SK-N-SH treated with all-trans-retinoic acid at 6 μM for 48 hours (cell line): ENCODE data around the gene RAPGEF1.

Source experiments
- ATAC-seq: fragments of 200-7000 bp; cut with Tn5 transposase; 3 replicates; pipeline ENCODE4 v1.9.1; 2020; ENCODE audit warnings: mild to moderate bottlenecking, moderate library complexity
- ARNTL ChIP-seq: fragments of 450-650 bp; formaldehyde crosslinking; IDR thresholded peaks from 2 replicates; pipeline ENCODE4 v1.5.0; 2020; ENCODE audit warnings: low read depth, mild to moderate bottlenecking, moderate library complexity, borderline replicate concordance
- BACH2 ChIP-seq: fragments of 250-450 bp; sonication (Bioruptor Pico); IDR thresholded peaks from 2 replicates; pipeline ENCODE4 v1.9.0; 2021; ENCODE audit warnings: mild to moderate bottlenecking, borderline replicate concordance
- CSDC2 ChIP-seq: fragments of 250-450 bp; sonication (Bioruptor Pico); IDR thresholded peaks from 2 replicates; pipeline ENCODE4 v1.5.0; 2020; ENCODE audit warnings: mild to moderate bottlenecking, moderate library complexity
- GLIS3 ChIP-seq: fragments of 250-450 bp; sonication (Bioruptor Pico); IDR thresholded peaks from 2 replicates; pipeline ENCODE4 v1.5.0; 2020; ENCODE audit warnings: mild to moderate bottlenecking, moderate library complexity
- ISL1 ChIP-seq: fragments of 250-450 bp; sonication (Bioruptor Pico); IDR thresholded peaks from 2 replicates; pipeline ENCODE4 v2.1.2; 2022; ENCODE audit warnings: mild to moderate bottlenecking, moderate library complexity
- OSR1 ChIP-seq: fragments of 250-450 bp; sonication (Bioruptor Pico); IDR thresholded peaks from 2 replicates; pipeline ENCODE4 v1.8.0; 2022; ENCODE audit warnings: moderate library complexity, mild to moderate bottlenecking, inconsistent platforms
- PPARA ChIP-seq: fragments of 250-450 bp; sonication (Bioruptor Pico); IDR thresholded peaks from 2 replicates; pipeline ENCODE4 v1.5.0; 2020; ENCODE audit warnings: mild to moderate bottlenecking, borderline replicate concordance
- RARB ChIP-seq: fragments of 250-450 bp; sonication (Bioruptor Pico); IDR thresholded peaks from 2 replicates; pipeline ENCODE4 v1.8.0; 2021; ENCODE audit warnings: mild to moderate bottlenecking, moderate library complexity
- SNAI2 ChIP-seq: fragments of 250-450 bp; sonication (Bioruptor Pico); IDR thresholded peaks from 2 replicates; pipeline ENCODE4 v1.5.0; 2020; ENCODE audit warnings: mild to moderate bottlenecking, moderate library complexity
- TCF4 ChIP-seq: fragments of 250-450 bp; sonication (Bioruptor Pico); IDR thresholded peaks from 2 replicates; pipeline ENCODE4 v1.8.0; 2021; ENCODE audit warnings: mild to moderate bottlenecking, moderate library complexity, borderline replicate concordance
- TOX ChIP-seq: fragments of 250-450 bp; sonication (Bioruptor Pico); IDR thresholded peaks from 2 replicates; pipeline ENCODE4 v1.8.0; 2021; ENCODE audit warnings: mild to moderate bottlenecking, moderate library complexity, borderline replicate concordance
- ZC3H10 ChIP-seq: fragments of 250-450 bp; sonication (Bioruptor Pico); IDR thresholded peaks from 2 replicates; pipeline ENCODE4 v1.5.1; 2021; ENCODE audit warnings: mild to moderate bottlenecking, moderate library complexity
- ZFP3 ChIP-seq: fragments of 250-450 bp; sonication (Bioruptor Pico); IDR thresholded peaks from 2 replicates; pipeline ENCODE4 v1.5.0; 2020; ENCODE audit warnings: mild to moderate bottlenecking, moderate library complexity
- ZFP30 ChIP-seq: fragments of 450-650 bp; formaldehyde crosslinking; IDR thresholded peaks from 2 replicates; pipeline ENCODE4 v1.5.0; 2022; ENCODE audit warnings: mild to moderate bottlenecking, moderate library complexity
- ZNF565 ChIP-seq: fragments of 450-650 bp; formaldehyde crosslinking; conservative IDR thresholded peaks from 2 replicates; pipeline ENCODE4 v1.5.0; 2020; ENCODE audit warnings: low read depth, mild to moderate bottlenecking, moderate library complexity
- ZNF70 ChIP-seq: fragments of 450-650 bp; formaldehyde crosslinking; IDR thresholded peaks from 2 replicates; pipeline ENCODE4 v1.5.0; 2020; ENCODE audit warnings: mild to moderate bottlenecking, moderate library complexity
- ZNF8 ChIP-seq: fragments of 450-650 bp; formaldehyde crosslinking; IDR thresholded peaks from 2 replicates; pipeline ENCODE4 v1.5.0; 2020; ENCODE audit warnings: mild to moderate bottlenecking, moderate library complexity
- TF ChIP-seq, protein P1 (sequence below): fragments of 250-450 bp; sonication (Bioruptor Pico); IDR thresholded peaks from 2 replicates; pipeline ENCODE4 v1.5.1; 2021; ENCODE audit warnings: mild to moderate bottlenecking, moderate library complexity
- TF ChIP-seq, protein P2 (sequence below): fragments of 250-450 bp; sonication (Bioruptor Pico); IDR thresholded peaks from 2 replicates; pipeline ENCODE4 v1.5.1; 2020; ENCODE audit warnings: low read depth, mild to moderate bottlenecking, moderate library complexity
- TF ChIP-seq, protein P3 (sequence below): fragments of 250-450 bp; sonication (Bioruptor Pico); IDR thresholded peaks from 2 replicates; pipeline ENCODE4 v1.8.0; 2021; ENCODE audit warnings: low read depth, mild to moderate bottlenecking, moderate library complexity, borderline replicate concordance
- TF ChIP-seq, protein P4 (sequence below): fragments of 250-450 bp; sonication (Bioruptor Pico); IDR thresholded peaks from 2 replicates; pipeline ENCODE4 v1.5.0; 2020; ENCODE audit warnings: mild to moderate bottlenecking, moderate library complexity

The RAPGEF1 gene

DNA sequence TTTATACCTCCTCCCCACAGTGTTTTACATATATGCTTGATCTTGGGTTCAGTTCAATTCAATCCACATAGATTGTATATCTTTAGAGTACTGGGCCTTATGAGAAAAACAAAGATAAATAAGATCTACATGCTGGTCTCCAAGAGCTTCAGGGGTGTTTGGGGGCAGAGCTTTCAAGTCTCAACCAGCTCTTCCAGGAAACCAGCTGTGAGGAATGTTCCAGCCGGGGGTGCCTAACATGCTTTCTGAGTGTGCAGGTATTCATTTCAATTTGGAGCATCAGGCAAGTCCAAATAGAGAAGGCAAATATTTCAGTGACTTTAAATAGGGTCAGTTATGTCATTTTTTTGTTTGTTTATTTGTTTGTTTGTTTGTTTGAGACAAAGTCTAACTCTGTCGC, 5.7 kb upstream of the RAPGEF1 start (continued):
- TF ChIP-seq, protein P1, sequence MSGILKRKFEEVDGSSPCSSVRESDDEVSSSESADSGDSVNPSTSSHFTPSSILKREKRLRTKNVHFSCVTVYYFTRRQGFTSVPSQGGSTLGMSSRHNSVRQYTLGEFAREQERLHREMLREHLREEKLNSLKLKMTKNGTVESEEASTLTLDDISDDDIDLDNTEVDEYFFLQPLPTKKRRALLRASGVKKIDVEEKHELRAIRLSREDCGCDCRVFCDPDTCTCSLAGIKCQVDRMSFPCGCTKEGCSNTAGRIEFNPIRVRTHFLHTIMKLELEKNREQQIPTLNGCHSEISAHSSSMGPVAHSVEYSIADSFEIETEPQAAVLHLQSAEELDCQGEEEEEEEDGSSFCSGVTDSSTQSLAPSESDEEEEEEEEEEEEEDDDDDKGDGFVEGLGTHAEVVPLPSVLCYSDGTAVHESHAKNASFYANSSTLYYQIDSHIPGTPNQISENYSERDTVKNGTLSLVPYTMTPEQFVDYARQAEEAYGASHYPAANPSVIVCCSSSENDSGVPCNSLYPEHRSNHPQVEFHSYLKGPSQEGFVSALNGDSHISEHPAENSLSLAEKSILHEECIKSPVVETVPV (CRISPR knock-in tag) = no peak
- no peak for TF ChIP-seq ARNTL (CRISPR knock-in tag)
- no peak for TF ChIP-seq TOX (CRISPR knock-in tag)

GRCh38 chr9:131744720-131745201, 4.9 kb upstream of the RAPGEF1 start:
- no peak for TF ChIP-seq BACH2 (CRISPR knock-in tag)
- no peak for TF ChIP-seq ZFP30 (CRISPR knock-in tag)
- TF ChIP-seq ISL1 (CRISPR knock-in tag) = no peak
- no peak for TF ChIP-seq CSDC2
- TF ChIP-seq, protein P1 (CRISPR knock-in tag) = no peak
- no peak for TF ChIP-seq TOX (CRISPR knock-in tag)
- TF ChIP-seq, protein P2, sequence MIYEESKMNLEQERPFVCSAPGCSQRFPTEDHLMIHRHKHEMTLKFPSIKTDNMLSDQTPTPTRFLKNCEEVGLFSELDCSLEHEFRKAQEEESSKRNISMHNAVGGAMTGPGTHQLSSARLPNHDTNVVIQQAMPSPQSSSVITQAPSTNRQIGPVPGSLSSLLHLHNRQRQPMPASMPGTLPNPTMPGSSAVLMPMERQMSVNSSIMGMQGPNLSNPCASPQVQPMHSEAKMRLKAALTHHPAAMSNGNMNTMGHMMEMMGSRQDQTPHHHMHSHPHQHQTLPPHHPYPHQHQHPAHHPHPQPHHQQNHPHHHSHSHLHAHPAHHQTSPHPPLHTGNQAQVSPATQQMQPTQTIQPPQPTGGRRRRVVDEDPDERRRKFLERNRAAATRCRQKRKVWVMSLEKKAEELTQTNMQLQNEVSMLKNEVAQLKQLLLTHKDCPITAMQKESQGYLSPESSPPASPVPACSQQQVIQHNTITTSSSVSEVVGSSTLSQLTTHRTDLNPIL (CRISPR knock-in tag) = no peak
- TF ChIP-seq, protein P3, sequence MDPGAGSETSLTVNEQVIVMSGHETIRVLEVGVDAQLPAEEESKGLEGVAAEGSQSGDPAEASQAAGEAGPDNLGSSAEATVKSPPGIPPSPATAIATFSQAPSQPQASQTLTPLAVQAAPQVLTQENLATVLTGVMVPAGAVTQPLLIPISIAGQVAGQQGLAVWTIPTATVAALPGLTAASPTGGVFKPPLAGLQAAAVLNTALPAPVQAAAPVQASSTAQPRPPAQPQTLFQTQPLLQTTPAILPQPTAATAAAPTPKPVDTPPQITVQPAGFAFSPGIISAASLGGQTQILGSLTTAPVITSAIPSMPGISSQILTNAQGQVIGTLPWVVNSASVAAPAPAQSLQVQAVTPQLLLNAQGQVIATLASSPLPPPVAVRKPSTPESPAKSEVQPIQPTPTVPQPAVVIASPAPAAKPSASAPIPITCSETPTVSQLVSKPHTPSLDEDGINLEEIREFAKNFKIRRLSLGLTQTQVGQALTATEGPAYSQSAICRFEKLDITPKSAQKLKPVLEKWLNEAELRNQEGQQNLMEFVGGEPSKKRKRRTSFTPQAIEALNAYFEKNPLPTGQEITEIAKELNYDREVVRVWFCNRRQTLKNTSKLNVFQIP (CRISPR knock-in tag) = no peak
- TF ChIP-seq ZFP3 (CRISPR knock-in tag) = no peak
- no peak for ATAC-seq

GRCh38 chr9:131744171-131744719, 4.4 kb upstream of the RAPGEF1 start:
- TF ChIP-seq RARB (no peak), PPARA (CRISPR knock-in tag) (no peak), TCF4 (CRISPR knock-in tag) (no peak), ARNTL (CRISPR knock-in tag) (no peak), ZNF8 (no peak), SNAI2 (CRISPR knock-in tag) (no peak), ZNF70 (CRISPR knock-in tag) (no peak), ZFP3 (CRISPR knock-in tag) (no peak), OSR1 (CRISPR knock-in tag) (no peak), BACH2 (CRISPR knock-in tag) (no peak), ZNF565 (CRISPR knock-in tag) (no peak), ZFP30 (CRISPR knock-in tag) (no peak), TOX (CRISPR knock-in tag) (no peak)
- TF ChIP-seq, protein P4, sequence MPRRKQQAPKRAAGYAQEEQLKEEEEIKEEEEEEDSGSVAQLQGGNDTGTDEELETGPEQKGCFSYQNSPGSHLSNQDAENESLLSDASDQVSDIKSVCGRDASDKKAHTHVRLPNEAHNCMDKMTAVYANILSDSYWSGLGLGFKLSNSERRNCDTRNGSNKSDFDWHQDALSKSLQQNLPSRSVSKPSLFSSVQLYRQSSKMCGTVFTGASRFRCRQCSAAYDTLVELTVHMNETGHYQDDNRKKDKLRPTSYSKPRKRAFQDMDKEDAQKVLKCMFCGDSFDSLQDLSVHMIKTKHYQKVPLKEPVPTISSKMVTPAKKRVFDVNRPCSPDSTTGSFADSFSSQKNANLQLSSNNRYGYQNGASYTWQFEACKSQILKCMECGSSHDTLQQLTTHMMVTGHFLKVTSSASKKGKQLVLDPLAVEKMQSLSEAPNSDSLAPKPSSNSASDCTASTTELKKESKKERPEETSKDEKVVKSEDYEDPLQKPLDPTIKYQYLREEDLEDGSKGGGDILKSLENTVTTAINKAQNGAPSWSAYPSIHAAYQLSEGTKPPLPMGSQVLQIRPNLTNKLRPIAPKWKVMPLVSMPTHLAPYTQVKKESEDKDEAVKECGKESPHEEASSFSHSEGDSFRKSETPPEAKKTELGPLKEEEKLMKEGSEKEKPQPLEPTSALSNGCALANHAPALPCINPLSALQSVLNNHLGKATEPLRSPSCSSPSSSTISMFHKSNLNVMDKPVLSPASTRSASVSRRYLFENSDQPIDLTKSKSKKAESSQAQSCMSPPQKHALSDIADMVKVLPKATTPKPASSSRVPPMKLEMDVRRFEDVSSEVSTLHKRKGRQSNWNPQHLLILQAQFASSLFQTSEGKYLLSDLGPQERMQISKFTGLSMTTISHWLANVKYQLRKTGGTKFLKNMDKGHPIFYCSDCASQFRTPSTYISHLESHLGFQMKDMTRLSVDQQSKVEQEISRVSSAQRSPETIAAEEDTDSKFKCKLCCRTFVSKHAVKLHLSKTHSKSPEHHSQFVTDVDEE (CRISPR knock-in tag) = no peak

GRCh38 chr9:131743501-131743900, 3.6 kb upstream of the RAPGEF1 start:
- ATAC-seq = no peak
- no peak for TF ChIP-seq RARB
- no peak for TF ChIP-seq ZC3H10 (CRISPR knock-in tag)
- no peak for TF ChIP-seq CSDC2
- TF ChIP-seq ZNF70 (CRISPR knock-in tag) = no peak
- no peak for TF ChIP-seq ZNF565 (CRISPR knock-in tag)
- no peak for TF ChIP-seq TOX (CRISPR knock-in tag)
- TF ChIP-seq, protein P4 (CRISPR knock-in tag) = no peak
- TF ChIP-seq BACH2 (CRISPR knock-in tag) = no peak
- no peak for TF ChIP-seq ARNTL (CRISPR knock-in tag)
- TF ChIP-seq ZFP3 (CRISPR knock-in tag) = no peak
- TF ChIP-seq ZFP30 (CRISPR knock-in tag) = no peak
- TF ChIP-seq, protein P2 (CRISPR knock-in tag) = no peak
- TF ChIP-seq GLIS3 (CRISPR knock-in tag) = no peak

More at GRCh38 chr9:131744171-131744719, 4.4 kb upstream of the RAPGEF1 start:
- ATAC-seq = no peak
